WTC11 (cell line): Measurements from ENCODE around the gene TBC1D14. TPM values are rescaled to one million over a fixed set of nuclear protein-coding genes. Genes with fewer than 3 reads are reported as not detected.
A peak's percentile ranks its signal among the peaks of the same experiment; 100 is the strongest.

ENCODE experiments used
- ATAC-seq: fragments of 200-7000 bp; cut with Tn5 transposase; 2 replicates; pipeline ENCODE4 v1.10.0; 2021; ENCODE audit warnings: mild to moderate bottlenecking, moderate library complexity
- CTCF ChIA-PET: fragments of 300-600 bp; sonication (Branson Sonifier 250); formaldehyde crosslinking; loops from one replicate; lab custom pipeline; 2021; ENCODE audit warnings: antibody characterized with exemption; lab: Charles Lee
- POLR2A ChIA-PET: fragments of 350-600 bp; sonication (Branson Sonifier 250); formaldehyde crosslinking; loops from one replicate; lab custom pipeline; 2021; ENCODE audit warnings: antibody characterized with exemption; lab: Charles Lee
- DNase-seq: peaks from one replicate; pipeline ENCODE4 v3.0.0; 2021; ENCODE audit warnings: low spot score
- H3K27ac Mint-ChIP-seq: 2 replicates; pipeline ENCODE4 v1.8.0; 2021; ENCODE audit warnings: mixed read lengths
- H3K27me3 Mint-ChIP-seq: 2 replicates; pipeline ENCODE4 v1.8.0; 2021; ENCODE audit warnings: low read depth, mild to moderate bottlenecking, moderate library complexity, mixed read lengths
- H3K36me3 Mint-ChIP-seq: 2 replicates; pipeline ENCODE4 v1.8.0; 2021; ENCODE audit warnings: mixed read lengths
- H3K4me1 Mint-ChIP-seq: 2 replicates; pipeline ENCODE4 v1.8.0; 2022; ENCODE audit warnings: mixed read lengths
- H3K4me3 Mint-ChIP-seq: 2 replicates; pipeline ENCODE4 v1.8.0; 2021; ENCODE audit warnings: mild to moderate bottlenecking, moderate library complexity, mixed read lengths
- H3K9me3 Mint-ChIP-seq: 2 replicates; pipeline ENCODE4 v1.8.0; 2021; ENCODE audit warnings: mixed read lengths
- FOXK1 ChIP-seq: sonication (generic); formaldehyde crosslinking; IDR thresholded peaks from 2 replicates; pipeline ENCODE4 v1.8.0; 2022; ENCODE audit warnings: mild to moderate bottlenecking, moderate library complexity, missing genetic modification reagents
- GABPB1 ChIP-seq: sonication (generic); formaldehyde crosslinking; IDR thresholded peaks from 2 replicates; pipeline ENCODE4 v1.8.1; 2023; ENCODE audit warnings: mild to moderate bottlenecking, missing genetic modification reagents
- JAZF1 ChIP-seq: fragments of 250-450 bp; sonication (Bioruptor Pico); IDR thresholded peaks from 2 replicates; pipeline ENCODE4 v1.9.0; 2021; ENCODE audit warnings: moderate library complexity, mild to moderate bottlenecking, inconsistent platforms
- JUN ChIP-seq: sonication (generic); formaldehyde crosslinking; IDR thresholded peaks from 2 replicates; pipeline ENCODE4 v1.8.0; 2023; ENCODE audit warnings: mild to moderate bottlenecking, missing genetic modification reagents
- SMAD3 ChIP-seq: sonication (generic); formaldehyde crosslinking; IDR thresholded peaks from 2 replicates; pipeline ENCODE4 v1.8.0; 2022; ENCODE audit warnings: missing genetic modification reagents, mild to moderate bottlenecking, borderline replicate concordance
- SMAD4 ChIP-seq: sonication (generic); formaldehyde crosslinking; IDR thresholded peaks from 2 replicates; pipeline ENCODE4 v1.8.0; 2022; ENCODE audit warnings: mild to moderate bottlenecking, missing genetic modification reagents
- SP1 ChIP-seq: sonication (generic); formaldehyde crosslinking; conservative IDR thresholded peaks from 2 replicates; pipeline ENCODE4 v1.8.1; 2022; ENCODE audit warnings: missing genetic modification reagents
- USF1 ChIP-seq: sonication (generic); formaldehyde crosslinking; IDR thresholded peaks from 2 replicates; pipeline ENCODE4 v1.8.0; 2022; ENCODE audit warnings: mild to moderate bottlenecking, missing genetic modification reagents
- USF2 ChIP-seq: sonication (generic); formaldehyde crosslinking; IDR thresholded peaks from 2 replicates; pipeline ENCODE4 v1.8.1; 2023; ENCODE audit warnings: mild to moderate bottlenecking, missing genetic modification reagents, moderate library complexity
- ZNF423 ChIP-seq: fragments of 250-450 bp; sonication (Bioruptor Pico); IDR thresholded peaks from 2 replicates; pipeline ENCODE4 v2.1.2; 2022; ENCODE audit warnings: mild to moderate bottlenecking, moderate library complexity
- total RNA-seq: library from RNA; stranded (reverse); gene quantifications from 3 replicates; pipeline ENCODE4 v1.2.3, GENCODE V29; 2021
- TF ChIP-seq, protein P1 (sequence below): sonication (generic); formaldehyde crosslinking; IDR thresholded peaks from 2 replicates; pipeline ENCODE4 v1.8.1; 2023; ENCODE audit warnings: mild to moderate bottlenecking, missing genetic modification reagents, moderate library complexity
- TF ChIP-seq, protein P2 (sequence below): fragments of 200-600 bp; IDR thresholded peaks from 2 replicates; pipeline ENCODE4 v1.8.0; 2022; ENCODE audit warnings: antibody characterized with exemption
- TF ChIP-seq, protein P3 (sequence below): sonication (generic); formaldehyde crosslinking; IDR thresholded peaks from 2 replicates; pipeline ENCODE4 v1.8.1; 2022; ENCODE audit warnings: low read depth, missing genetic modification reagents, borderline replicate concordance

The TBC1D14 gene
- total RNA-seq, 1 experiment from 2014 or later = 45.1 TPM

GRCh38 chr4:6960628-6961412 is 51.2 kb downstream of the TBC1D14 start (continued):
- TF ChIP-seq, protein P1, sequence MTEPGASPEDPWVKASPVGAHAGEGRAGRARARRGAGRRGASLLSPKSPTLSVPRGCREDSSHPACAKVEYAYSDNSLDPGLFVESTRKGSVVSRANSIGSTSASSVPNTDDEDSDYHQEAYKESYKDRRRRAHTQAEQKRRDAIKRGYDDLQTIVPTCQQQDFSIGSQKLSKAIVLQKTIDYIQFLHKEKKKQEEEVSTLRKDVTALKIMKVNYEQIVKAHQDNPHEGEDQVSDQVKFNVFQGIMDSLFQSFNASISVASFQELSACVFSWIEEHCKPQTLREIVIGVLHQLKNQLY = no peak
- TF ChIP-seq, protein P2, sequence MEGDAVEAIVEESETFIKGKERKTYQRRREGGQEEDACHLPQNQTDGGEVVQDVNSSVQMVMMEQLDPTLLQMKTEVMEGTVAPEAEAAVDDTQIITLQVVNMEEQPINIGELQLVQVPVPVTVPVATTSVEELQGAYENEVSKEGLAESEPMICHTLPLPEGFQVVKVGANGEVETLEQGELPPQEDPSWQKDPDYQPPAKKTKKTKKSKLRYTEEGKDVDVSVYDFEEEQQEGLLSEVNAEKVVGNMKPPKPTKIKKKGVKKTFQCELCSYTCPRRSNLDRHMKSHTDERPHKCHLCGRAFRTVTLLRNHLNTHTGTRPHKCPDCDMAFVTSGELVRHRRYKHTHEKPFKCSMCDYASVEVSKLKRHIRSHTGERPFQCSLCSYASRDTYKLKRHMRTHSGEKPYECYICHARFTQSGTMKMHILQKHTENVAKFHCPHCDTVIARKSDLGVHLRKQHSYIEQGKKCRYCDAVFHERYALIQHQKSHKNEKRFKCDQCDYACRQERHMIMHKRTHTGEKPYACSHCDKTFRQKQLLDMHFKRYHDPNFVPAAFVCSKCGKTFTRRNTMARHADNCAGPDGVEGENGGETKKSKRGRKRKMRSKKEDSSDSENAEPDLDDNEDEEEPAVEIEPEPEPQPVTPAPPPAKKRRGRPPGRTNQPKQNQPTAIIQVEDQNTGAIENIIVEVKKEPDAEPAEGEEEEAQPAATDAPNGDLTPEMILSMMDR = no peak

DNA sequence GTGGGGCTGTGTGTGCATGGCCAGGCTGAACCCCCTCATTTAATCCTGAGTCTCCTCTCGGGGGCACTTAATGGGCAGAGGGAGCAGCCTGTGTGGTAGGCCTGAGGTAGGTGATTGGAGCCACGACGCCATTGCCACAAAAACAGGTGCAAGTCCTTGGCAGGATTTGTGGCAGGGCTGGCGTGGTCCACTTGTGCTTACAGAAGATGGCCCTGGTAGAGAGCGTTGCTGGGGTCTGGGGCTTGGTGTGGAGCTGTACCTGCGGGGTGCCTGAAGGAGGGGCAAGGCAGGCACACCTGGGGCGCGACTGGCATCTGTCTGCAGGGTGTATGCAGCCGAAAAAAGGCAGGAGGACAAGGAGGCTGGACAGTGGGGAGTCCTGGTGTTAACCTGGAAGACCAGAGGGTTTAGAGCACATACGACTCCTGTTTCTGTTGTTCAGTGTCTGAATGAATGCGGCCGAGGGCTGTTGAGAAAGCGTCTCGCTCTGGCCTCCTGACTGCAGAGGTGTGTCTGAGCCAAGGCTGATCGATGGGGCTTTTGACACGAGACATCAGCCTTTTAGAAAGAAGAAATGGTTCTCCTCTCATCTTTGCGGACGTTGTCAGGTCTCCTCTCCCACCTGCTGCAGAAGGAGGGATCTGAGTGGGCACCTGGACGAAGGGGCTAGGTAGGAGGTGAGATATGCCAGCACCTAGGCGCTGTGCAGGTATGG is 52.0 kb downstream of the TBC1D14 start:
- CTCF ChIA-PET = interaction anchor here (2.4 to 3.0 kb wide), 2 partner anchors 11 to 13 kb away, joined by 16 to 22 read pairs; no protein-coding TSS in a partner anchor
- Mint-ChIP-seq H3K4me3 (no peak overlapping the region), H3K27me3 (no peaks in the 10 kb centered on the region), H3K4me1 (peaks cover 40% of the 10 kb centered on the region), H3K9me3 (no peaks in the 10 kb centered on the region), H3K27ac (peak overlapping the region; percentile 95), H3K36me3 (no peaks in the 10 kb centered on the region)
- POLR2A ChIA-PET = interaction anchor here (0.6 to 1.1 kb wide), 2 partner anchors 12 to 17 kb away, joined by 3 read pairs; no protein-coding TSS in a partner anchor
- TF ChIP-seq, protein P3, sequence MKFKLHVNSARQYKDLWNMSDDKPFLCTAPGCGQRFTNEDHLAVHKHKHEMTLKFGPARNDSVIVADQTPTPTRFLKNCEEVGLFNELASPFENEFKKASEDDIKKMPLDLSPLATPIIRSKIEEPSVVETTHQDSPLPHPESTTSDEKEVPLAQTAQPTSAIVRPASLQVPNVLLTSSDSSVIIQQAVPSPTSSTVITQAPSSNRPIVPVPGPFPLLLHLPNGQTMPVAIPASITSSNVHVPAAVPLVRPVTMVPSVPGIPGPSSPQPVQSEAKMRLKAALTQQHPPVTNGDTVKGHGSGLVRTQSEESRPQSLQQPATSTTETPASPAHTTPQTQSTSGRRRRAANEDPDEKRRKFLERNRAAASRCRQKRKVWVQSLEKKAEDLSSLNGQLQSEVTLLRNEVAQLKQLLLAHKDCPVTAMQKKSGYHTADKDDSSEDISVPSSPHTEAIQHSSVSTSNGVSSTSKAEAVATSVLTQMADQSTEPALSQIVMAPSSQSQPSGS (CRISPR knock-in tag) = no peak
- no peak for TF ChIP-seq SMAD4 (CRISPR knock-in tag)
- TF ChIP-seq FOXK1 (CRISPR knock-in tag) = no peak
- no peak for ATAC-seq
- no peak for DNase-seq

DNA sequence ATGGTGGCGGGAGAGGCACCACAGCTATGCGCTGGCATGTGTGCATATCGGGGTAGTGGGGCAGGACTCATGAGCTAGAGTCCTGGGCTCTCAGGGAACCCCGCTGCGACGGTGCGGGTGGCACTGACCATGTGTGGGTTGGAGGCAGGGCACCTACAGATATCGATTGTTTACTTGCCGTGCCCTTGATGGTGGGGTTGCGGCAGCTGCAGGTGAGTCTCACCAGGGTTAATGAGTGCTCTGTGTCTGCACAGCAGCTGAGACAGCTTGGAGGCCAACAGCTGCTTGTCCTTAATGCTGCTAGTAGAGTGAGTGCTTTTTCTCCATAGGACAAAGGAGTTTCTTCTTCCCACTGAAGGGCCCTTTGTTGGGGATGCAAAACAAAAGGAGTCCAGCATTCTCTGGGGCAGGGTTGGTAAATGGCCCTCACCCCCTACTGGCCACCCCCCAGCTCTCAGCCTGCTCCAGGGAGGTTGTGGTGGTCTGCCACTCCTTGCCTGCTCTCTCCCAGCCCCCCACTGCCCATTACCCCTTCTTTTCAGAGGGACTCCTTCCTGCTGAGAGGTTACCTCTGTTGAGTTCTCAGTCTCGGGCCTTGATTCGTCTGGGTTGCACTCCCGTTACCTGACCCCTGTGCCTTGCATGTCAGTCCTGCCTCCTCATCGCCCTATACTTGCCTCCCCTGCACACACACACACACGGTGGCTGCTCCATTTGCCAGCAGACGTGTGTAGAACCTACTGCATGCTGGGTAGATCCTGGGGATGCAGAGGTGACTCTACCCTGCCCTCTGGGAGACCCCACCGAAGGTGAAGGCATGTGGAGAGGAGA is 52.8 kb downstream of the TBC1D14 start:
- Mint-ChIP-seq H3K27me3 (no peaks in the 10 kb centered on the region), H3K36me3 (peaks cover 4% of the 10 kb centered on the region; the same call in 1 of the 2 replicates), H3K27ac (peak overlapping the region; percentile 95), H3K4me1 (peaks cover 40% of the 10 kb centered on the region), H3K9me3 (no peaks in the 10 kb centered on the region), H3K4me3 (no peak overlapping the region)
- DNase-seq (no peak), ATAC-seq (peak; percentile 68)
- CTCF ChIA-PET = interaction anchor here (0.9 to 3.0 kb wide), 4 partner anchors 10 to 108 kb away, joined by 4 to 22 read pairs (median 10); no protein-coding TSS in a partner anchor
- POLR2A ChIA-PET = interaction anchor here (0.6 to 1.1 kb wide), 2 partner anchors 11 to 17 kb away, joined by 3 read pairs; no protein-coding TSS in a partner anchor
- TF ChIP-seq ZNF423 (CRISPR knock-in tag) (peak; percentile 50; the same call in 1 of the 2 replicates), SP1 (0 out of 2 replicates have a peak, but pooled peaks have one; percentile 34), SMAD3 (CRISPR knock-in tag) (no peak), JUN (no peak)

DNA sequence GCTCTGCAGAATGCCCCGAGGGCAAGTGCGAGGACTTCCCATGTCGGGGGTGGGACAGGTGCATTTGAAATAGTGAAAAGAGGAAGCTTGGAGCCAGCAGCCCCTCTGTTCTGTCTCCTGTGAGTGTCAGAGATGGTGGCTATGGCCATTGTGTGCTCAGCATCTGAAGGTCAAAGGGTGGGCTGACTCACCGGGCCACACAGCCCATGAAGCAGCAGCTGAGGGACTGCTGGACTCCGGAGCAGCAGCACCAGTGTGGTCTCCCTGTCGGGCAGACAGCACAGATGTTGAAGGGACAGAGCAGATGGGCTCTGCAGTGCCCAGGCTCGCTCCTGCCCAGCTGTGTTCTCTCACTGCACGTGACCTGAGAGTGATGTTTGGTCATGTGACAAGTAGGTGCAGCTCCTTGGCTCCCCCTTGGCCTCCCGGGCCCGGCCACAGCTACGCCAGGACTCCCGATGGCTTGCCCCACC is 53.5 kb downstream of the TBC1D14 start:
- H3K4me1 Mint-ChIP-seq = peaks cover 40% of the 10 kb centered on the region
- H3K27me3 Mint-ChIP-seq = no peaks in the 10 kb centered on the region
- peak; percentile 86 for TF ChIP-seq USF2 (CRISPR knock-in tag)
- TF ChIP-seq USF1 (CRISPR knock-in tag) = peak; percentile 75
- TF ChIP-seq GABPB1 (CRISPR knock-in tag) = no peak
- TF ChIP-seq JAZF1 = no peak
- TF ChIP-seq, all 79 proteins: peak for 2
- Mint-ChIP-seq H3K4me3 (no peak overlapping the region), H3K9me3 (no peaks in the 10 kb centered on the region), H3K36me3 (peaks cover 6% of the 10 kb centered on the region; the same call in 1 of the 2 replicates), H3K27ac (peak overlapping the region; percentile 80; the same call in 1 of the 2 replicates)
- peak; percentile 7; the same call in 1 of the 2 replicates for ATAC-seq
- ChIA-PET POLR2A (interaction anchor here (0.8 kb wide), 1 partner anchor 11 kb away, joined by 3 read pairs; no protein-coding TSS in a partner anchor), CTCF (interaction anchor here (0.9 to 3.0 kb wide), 4 partner anchors 9 to 108 kb away, joined by 4 to 22 read pairs (median 10); no protein-coding TSS in a partner anchor)
- DNase-seq = no peak
